ENCODE data around the gene CCR5.

CCR5 gene

GRCh38 chr3:46359733-46360493 is 10.8 kb upstream of the CCR5 start:
- DNase-seq: no peak

DNA sequence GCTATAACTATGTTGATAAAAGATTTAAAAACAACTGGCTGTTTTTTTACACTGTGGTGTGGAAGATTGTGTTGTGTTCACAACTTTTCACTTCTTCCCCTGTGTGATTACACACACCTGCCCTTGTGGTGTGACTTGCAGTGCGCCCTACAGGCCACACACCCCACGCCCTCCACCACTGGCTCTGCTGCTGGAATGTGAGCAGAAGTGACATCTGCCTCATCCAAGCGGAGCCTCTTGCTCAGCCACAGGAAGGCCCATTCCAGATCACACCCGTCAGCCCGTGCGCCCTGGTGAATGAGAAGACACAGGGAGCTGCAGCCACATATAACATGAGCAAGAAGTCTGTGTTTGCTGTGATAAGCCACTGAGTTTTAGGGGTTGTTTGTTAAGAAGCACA is 9.8 kb upstream of the CCR5 start:
- DNase-seq: peak; percentile 72

GRCh38 chr3:46361408-46362283 is 9.1 kb upstream of the CCR5 start:
- peak; percentile 85 for DNase-seq

DNA sequence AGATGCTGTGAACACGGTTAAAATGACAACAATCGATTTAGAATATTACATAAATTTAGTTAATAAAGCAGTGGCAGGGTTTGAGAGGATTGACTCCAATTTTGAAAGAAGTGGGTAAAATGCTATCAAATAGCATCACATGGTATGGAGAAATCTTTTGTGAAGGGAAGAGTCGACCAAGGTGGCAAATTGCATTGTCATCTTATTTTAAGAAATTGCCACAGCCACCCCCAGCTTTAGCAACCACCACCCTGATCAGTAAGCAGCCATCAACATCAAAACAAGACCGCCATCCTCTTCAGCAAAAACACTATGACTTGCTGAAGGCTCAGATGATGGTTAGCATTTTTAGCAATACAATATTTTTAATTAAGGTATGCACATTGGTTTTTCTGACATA is 5.7 kb upstream of the CCR5 start:
- no peak for DNase-seq

GRCh38 chr3:46365737-46366524 is 4.8 kb upstream of the CCR5 start:
- no peak for DNase-seq

DNA sequence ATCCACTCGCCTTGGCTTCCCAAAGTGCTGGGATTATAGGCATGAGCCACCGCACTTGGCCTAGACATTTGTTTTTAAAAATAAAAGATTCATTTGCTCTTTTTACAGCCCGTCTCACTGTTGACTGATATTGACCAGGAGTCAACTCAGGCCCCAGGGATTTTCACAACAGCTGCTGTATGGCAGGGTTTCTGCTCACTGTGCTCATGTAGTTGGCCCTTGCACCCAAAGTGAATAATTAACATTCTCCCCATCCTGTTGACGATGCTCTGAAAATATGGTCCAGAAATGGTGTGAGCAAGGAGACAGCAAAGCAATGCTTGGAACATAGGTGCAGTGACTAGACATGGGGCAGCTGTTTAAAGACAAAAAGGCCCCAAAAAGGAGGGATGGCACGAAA is 2.9 kb upstream of the CCR5 start:
- no peak for DNase-seq

DNA sequence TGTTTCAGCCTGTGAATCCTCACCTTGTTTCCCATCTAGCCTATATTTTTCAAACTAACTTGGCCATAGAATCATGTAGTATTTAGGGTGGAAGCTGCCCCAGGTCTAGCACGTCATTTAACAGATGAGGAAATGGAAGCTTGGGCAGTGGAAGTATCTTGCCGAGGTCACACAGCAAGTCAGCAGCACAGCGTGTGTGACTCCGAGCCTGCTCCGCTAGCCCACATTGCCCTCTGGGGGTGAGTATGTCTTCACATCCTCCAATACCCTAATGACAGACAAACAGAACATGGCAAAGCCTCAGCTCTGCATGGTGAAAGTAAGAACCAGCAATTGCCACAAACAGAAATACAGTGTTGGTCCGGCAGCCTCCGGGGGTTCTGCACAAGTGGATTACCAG is 2.2 kb upstream of the CCR5 start:
- DNase-seq: peak; percentile 88

GRCh38 chr3:46369151-46369550 is 1.6 kb upstream of the CCR5 start:
- no peak for DNase-seq

- no peak for DNase-seq
Observed at GRCh38 chr3:46369675-46370132, 1.0 kb upstream of the CCR5 start.

DNA sequence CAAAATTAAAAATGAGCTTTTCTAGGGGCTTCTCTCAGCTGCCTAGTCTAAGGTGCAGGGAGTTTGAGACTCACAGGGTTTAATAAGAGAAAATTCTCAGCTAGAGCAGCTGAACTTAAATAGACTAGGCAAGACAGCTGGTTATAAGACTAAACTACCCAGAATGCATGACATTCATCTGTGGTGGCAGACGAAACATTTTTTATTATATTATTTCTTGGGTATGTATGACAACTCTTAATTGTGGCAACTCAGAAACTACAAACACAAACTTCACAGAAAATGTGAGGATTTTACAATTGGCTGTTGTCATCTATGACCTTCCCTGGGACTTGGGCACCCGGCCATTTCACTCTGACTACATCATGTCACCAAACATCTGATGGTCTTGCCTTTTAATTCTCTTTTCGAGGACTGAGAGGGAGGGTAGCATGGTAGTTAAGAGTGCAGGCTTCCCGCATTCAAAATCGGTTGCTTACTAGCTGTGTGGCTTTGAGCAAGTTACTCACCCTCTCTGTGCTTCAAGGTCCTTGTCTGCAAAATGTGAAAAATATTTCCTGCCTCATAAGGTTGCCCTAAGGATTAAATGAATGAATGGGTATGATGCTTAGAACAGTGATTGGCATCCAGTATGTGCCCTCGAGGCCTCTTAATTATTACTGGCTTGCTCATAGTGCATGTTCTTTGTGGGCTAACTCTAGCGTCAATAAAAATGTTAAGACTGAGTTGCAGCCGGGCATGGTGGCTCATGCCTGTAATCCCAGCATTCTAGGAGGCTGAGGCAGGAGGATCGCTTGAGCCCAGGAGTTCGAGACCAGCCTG is 984 bp downstream of the CCR5 start:
- DNase-seq: no peak

DNA sequence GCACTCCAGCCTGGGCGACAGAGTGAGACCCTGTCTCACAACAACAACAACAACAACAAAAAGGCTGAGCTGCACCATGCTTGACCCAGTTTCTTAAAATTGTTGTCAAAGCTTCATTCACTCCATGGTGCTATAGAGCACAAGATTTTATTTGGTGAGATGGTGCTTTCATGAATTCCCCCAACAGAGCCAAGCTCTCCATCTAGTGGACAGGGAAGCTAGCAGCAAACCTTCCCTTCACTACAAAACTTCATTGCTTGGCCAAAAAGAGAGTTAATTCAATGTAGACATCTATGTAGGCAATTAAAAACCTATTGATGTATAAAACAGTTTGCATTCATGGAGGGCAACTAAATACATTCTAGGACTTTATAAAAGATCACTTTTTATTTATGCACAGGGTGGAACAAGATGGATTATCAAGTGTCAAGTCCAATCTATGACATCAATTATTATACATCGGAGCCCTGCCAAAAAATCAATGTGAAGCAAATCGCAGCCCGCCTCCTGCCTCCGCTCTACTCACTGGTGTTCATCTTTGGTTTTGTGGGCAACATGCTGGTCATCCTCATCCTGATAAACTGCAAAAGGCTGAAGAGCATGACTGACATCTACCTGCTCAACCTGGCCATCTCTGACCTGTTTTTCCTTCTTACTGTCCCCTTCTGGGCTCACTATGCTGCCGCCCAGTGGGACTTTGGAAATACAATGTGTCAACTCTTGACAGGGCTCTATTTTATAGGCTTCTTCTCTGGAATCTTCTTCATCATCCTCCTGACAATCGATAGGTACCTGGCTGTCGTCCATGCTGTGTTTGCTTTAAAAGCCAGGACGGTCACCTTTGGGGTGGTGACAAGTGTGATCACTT is 2.0 kb downstream of the CCR5 start:
- DNase-seq: no peak

GRCh38 chr3:46374755-46375154 is 4.0 kb downstream of the CCR5 start:
- no peak for DNase-seq

GRCh38 chr3:46375218-46375617 is 4.5 kb downstream of the CCR5 start:
- DNase-seq: no peak

- no peak for DNase-seq
Observed at GRCh38 chr3:46375814-46376213, 5.1 kb downstream of the CCR5 start.

GRCh38 chr3:46378426-46378942 is 7.7 kb downstream of the CCR5 start:
- DNase-seq: peak; percentile 82

GRCh38 chr3:46380471-46381221 is 9.9 kb downstream of the CCR5 start:
- DNase-seq: peak; percentile 15

DNA sequence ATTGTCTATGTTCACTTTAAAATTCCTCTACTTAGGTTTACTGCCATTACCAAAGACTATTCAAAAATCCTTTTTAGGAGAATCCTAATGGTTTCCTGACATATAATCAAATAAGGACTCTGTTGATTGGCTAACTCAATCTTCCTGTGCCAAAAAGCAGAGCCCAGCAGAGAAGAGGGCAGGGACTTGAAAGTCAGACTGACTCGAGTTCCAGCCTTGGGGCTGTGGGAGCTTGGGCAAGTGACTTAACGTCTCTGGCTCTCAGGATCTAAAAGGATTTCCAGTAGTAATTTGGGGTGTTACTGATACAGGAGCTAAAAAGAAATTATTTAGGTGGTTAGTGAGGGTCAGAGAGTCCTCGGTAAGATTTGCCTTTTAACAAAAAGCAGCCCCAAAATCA is 10.9 kb downstream of the CCR5 start:
- peak; percentile 30 for DNase-seq

DNA sequence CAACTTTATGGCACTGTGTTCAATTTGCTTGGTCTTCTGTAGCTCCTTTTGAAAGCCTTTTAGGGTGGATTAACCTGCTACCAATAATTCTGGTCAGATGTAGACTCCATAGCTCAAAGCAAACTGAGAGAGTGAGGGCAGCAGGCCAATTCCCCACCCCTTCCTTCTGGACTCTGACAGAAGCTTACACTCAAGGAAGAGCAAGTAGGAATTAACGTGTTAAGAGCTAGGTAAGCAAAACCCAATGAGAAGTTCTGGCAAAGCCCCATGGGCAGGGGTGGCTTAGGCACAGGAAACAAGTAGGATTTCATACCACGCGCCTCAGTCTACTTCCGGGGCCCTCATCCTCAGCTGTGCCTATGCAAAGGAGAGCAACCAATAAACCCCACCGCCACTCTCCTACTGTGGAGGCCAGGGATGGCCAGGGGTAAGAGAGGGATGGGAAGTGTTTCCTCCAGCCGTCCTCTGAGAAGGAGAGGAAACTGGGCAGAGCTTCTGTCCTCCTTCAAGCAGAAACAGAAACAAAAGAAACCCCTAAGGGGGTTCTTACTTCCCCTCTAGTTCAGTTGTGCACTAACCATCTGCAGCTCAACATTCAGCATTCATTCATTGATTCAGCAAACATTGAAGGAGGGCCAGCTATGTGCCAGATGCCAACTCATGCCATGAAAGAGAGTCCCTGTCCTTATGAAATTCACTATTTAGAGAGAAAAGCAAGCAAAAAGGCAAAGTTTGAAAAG is 12.6 kb downstream of the CCR5 start:
- peak; percentile 31 for DNase-seq

GRCh38 chr3:46383951-46384330 is 13.2 kb downstream of the CCR5 start:
- peak; percentile 40 for DNase-seq

DNA sequence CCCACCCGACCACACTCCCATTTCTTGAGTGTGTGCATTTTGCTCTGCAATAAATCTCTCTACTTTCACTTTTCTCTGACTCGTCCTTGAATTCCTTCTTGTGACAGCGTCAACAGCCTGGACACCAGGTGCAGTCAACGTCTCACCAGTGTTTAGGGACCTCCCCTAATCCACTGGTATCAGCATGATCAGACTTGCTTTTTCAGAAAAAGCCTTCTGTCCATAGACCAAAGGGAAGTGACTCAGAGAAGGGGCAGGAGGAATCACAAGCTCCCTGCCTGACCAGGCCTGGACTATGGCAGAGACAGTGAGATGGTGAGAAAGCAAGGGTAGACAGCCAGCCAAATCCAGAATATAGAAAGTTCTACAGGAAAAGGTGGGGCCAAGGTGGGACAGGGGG is 15.5 kb downstream of the CCR5 start:
- peak; percentile 92 for DNase-seq

Data from islet precursor cell (in vitro differentiated cells).